ENCODE measurements around the gene ECE2. TPM values are rescaled to one million over a fixed set of nuclear protein-coding genes. Genes with fewer than 3 reads are reported as not detected.
A peak's percentile ranks its signal among the peaks of the same experiment; 100 is the strongest.
"Not testable (repeated sequence)": the region's sequence is repeated elsewhere in the genome, so short reads cannot be mapped to it uniquely, and the experiment has no call there.

The ECE2 gene
- total and polyA plus RNA-seq, 8 donors = 0.45 to 2.9 TPM; not detected in 6

GRCh38 chr3:184337981-184338380 is 62.2 kb downstream of the ECE2 start:
- DNase-seq = no peak
- Histone ChIP-seq H3K4me3 (peak overlapping the region; percentile 27 to 69 (median 30)), H3K4me1 (peaks cover 34 to 81% (median 53%) of the 10 kb centered on the region in 4 donors), H3K36me3 (peaks cover 35 to 44% (median 40%) of the 10 kb centered on the region in 4 donors), H3K27me3 (no peaks in the 10 kb centered on the region), H3K9me3 (no peaks in the 10 kb centered on the region), H3K27ac (peak overlapping the region; percentile 55 to 99 (median 98))
- intact Hi-C loops (cut with DNase I; ENCODE audit: low total_unique reads) = no loop called here
- WGBS, 5 donors = 55 to 88% (median 78%) methylated on average over 7 of the region's 7 CpGs
- TF ChIP-seq CTCF (IDR thresholded peaks at IDR 0.05) (no peak), POLR2AphosphoS5 (IDR thresholded peaks at IDR 0.05) (no peak), EP300 (IDR thresholded peaks at IDR 0.05) (no peak), POLR2A (IDR thresholded peaks at IDR 0.05) (no peak)

GRCh38 chr3:184338511-184338945 is 62.7 kb downstream of the ECE2 start:
- peak overlapping the region; percentile 27 to 69 (median 30) for H3K4me3 ChIP-seq
- H3K27ac ChIP-seq = peak overlapping the region; percentile 6 to 99 (median 98)
- no peaks in the 10 kb centered on the region for H3K9me3 ChIP-seq
- H3K27me3 ChIP-seq = no peaks in the 10 kb centered on the region
- peaks cover 38 to 44% (median 40%) of the 10 kb centered on the region in 4 donors for H3K36me3 ChIP-seq
- DNase-seq = peak; percentile 57 to 96
- 10 to 31% (median 27%) methylated on average over 8 to 37 of the region's 37 CpGs for WGBS, 5 donors
- TF ChIP-seq EP300 (IDR thresholded peaks at IDR 0.05) (no peak), POLR2AphosphoS5 (IDR thresholded peaks at IDR 0.05) (peak in 2 of 3 donors; percentile 23 to 54)
- intact Hi-C loops (cut with DNase I; ENCODE audit: low total_unique reads) = no loop called here
- H3K4me1 ChIP-seq = peaks cover 34 to 81% (median 53%) of the 10 kb centered on the region in 4 donors

GRCh38 chr3:184339001-184339400 is 63.2 kb downstream of the ECE2 start:
- H3K4me1 ChIP-seq = peaks cover 34 to 76% (median 53%) of the 10 kb centered on the region in 4 donors
- no peaks in the 10 kb centered on the region for H3K27me3 ChIP-seq
- peaks cover 37 to 44% (median 40%) of the 10 kb centered on the region in 4 donors for H3K36me3 ChIP-seq
- TF ChIP-seq EP300 (IDR thresholded peaks at IDR 0.05) (no peak), CTCF (IDR thresholded peaks at IDR 0.05) (no peak), POLR2AphosphoS5 (IDR thresholded peaks at IDR 0.05) (no peak), POLR2A (IDR thresholded peaks at IDR 0.05) (no peak)
- H3K27ac ChIP-seq = peak overlapping the region; percentile 6 to 99 (median 98)
- H3K9me3 ChIP-seq = no peaks in the 10 kb centered on the region
- intact Hi-C loops (cut with DNase I; ENCODE audit: low total_unique reads) = no loop called here
- H3K4me3 ChIP-seq = peak overlapping the region; percentile 27 to 69 (median 30)
- 49 to 65% (median 56%) methylated on average over 8 of the region's 8 CpGs for WGBS, 5 donors
- DNase-seq = no peak

GRCh38 chr3:184339451-184340135 is 63.8 kb downstream of the ECE2 start:
- peak overlapping the region in 3 of 5 donors; percentile 96 to 99 (median 99) for H3K27ac ChIP-seq
- not testable (repeated sequence) for H3K9me3 ChIP-seq

GRCh38 chr3:184341925-184342324 is 66.1 kb downstream of the ECE2 start:
- TF ChIP-seq POLR2AphosphoS5 (IDR thresholded peaks at IDR 0.05) = peak in 1 of 3 donors; percentile 83
- no peak for TF ChIP-seq POLR2A (IDR thresholded peaks at IDR 0.05)
- no peak for TF ChIP-seq CTCF (IDR thresholded peaks at IDR 0.05)
- TF ChIP-seq EP300 (IDR thresholded peaks at IDR 0.05) = no peak
- Histone ChIP-seq H3K4me1 (peaks cover 25 to 64% (median 40%) of the 10 kb centered on the region in 4 donors), H3K27ac (peak overlapping the region in 4 of 5 donors; percentile 13 to 48 (median 24)), H3K36me3 (peaks cover 31 to 51% (median 43%) of the 10 kb centered on the region in 4 donors), H3K9me3 (no peaks in the 10 kb centered on the region), H3K27me3 (no peaks in the 10 kb centered on the region), H3K4me3 (no peak overlapping the region)
- intact Hi-C loops (cut with DNase I; ENCODE audit: low total_unique reads) = no loop called here
- DNase-seq = peak in 1 of 2 donors; percentile 91
- 52 to 83% (median 60%) methylated on average over 7 of the region's 7 CpGs for WGBS, 5 donors

More at GRCh38 chr3:184339451-184340135, 63.8 kb downstream of the ECE2 start:
- intact Hi-C loops (cut with DNase I; ENCODE audit: low total_unique reads); DNase-seq; H3K4me3 ChIP-seq; H3K27me3 ChIP-seq: not testable (repeated sequence)
- peaks cover 34 to 70% (median 53%) of the 10 kb centered on the region in 4 donors for H3K4me1 ChIP-seq
- peaks cover 34 to 44% (median 40%) of the 10 kb centered on the region in 4 donors for H3K36me3 ChIP-seq
- WGBS, 5 donors = 84 to 89% (median 85%) methylated on average over 19 of the region's 19 CpGs

Small RNA genes within 50 kb of the gene (small RNA-seq; reads per million reads assigned to genes)
- gene MIR1224 (2.5 to 12.8 (median 4.8) reads per million in 4 donors), gene SNORD66 (1,640 to 2,799 (median 2,271) reads per million in 4 donors)

Other genes starting within 250 kb of the ECE2 start
- gene HTR3D, start 244.3 kb upstream of the ECE2 start, total RNA-seq = not detected
- gene HTR3D, start 244.3 kb upstream of the ECE2 start, polyA plus RNA-seq = not detected
- gene HTR3C, start 223.0 kb upstream of the ECE2 start, total RNA-seq = not detected
- gene HTR3C, start 223.0 kb upstream of the ECE2 start, polyA plus RNA-seq = not detected
- not detected for gene HTR3E, start 179.0 kb upstream of the ECE2 start, total RNA-seq
- not detected for gene HTR3E, start 179.0 kb upstream of the ECE2 start, polyA plus RNA-seq
- 100 to 1,000 TPM in 1 of 5 donors, 10 to 100 TPM in 3, 1 to 10 TPM in 1; 1.4 to 113 (median 36.5) TPM for gene EIF2B5, start 140.7 kb upstream of the ECE2 start, total RNA-seq
- 10 to 100 TPM; 33.0 to 42.0 (median 33.7) TPM for gene EIF2B5, start 140.7 kb upstream of the ECE2 start, polyA plus RNA-seq
- 100 to 1,000 TPM in 1 of 5 donors, 10 to 100 TPM in 4; 27.9 to 107 (median 55.4) TPM for gene DVL3, start 120.6 kb upstream of the ECE2 start, total RNA-seq
- gene DVL3, start 120.6 kb upstream of the ECE2 start, polyA plus RNA-seq = 10 to 100 TPM; 21.2 to 26.4 (median 25.8) TPM
- gene AP2M1, start 101.2 kb upstream of the ECE2 start, total RNA-seq = 100 to 1,000 TPM in 4 of 5 donors, 10 to 100 TPM in 1; 96.2 to 204 (median 134) TPM
- gene AP2M1, start 101.2 kb upstream of the ECE2 start, polyA plus RNA-seq = 100 to 1,000 TPM; 143 to 220 (median 208) TPM
- 100 to 1,000 TPM in 1 of 5 donors, 10 to 100 TPM in 4; 21.6 to 194 (median 55.9) TPM for gene ABCF3, start 89.8 kb upstream of the ECE2 start, total RNA-seq
- 10 to 100 TPM; 43.4 to 45.0 (median 44.5) TPM for gene ABCF3, start 89.8 kb upstream of the ECE2 start, polyA plus RNA-seq
- 10 to 100 TPM in 2 of 5 donors, 1 to 10 TPM in 2, under 1 TPM in 1; under 0.01 to 100.0 (median 2.4) TPM for gene VWA5B2, start 46.4 kb upstream of the ECE2 start, total RNA-seq
- 1 to 10 TPM; 1.6 to 3.5 (median 2.4) TPM for gene VWA5B2, start 46.4 kb upstream of the ECE2 start, polyA plus RNA-seq
- gene ALG3, start 27.1 kb upstream of the ECE2 start, total RNA-seq = 100 to 1,000 TPM in 1 of 5 donors, 10 to 100 TPM in 4; 17.1 to 253 (median 24.1) TPM
- gene ALG3, start 27.1 kb upstream of the ECE2 start, polyA plus RNA-seq = 10 to 100 TPM; 20.9 to 22.5 (median 20.9) TPM
- gene EEF1AKMT4, start 26.4 kb upstream of the ECE2 start, total RNA-seq = 10 to 100 TPM in 1 of 5 donors, 1 to 10 TPM in 2, under 1 TPM in 1, not detected in 1; 0.73 to 18.5 (median 4.2) TPM
- gene EEF1AKMT4, start 26.4 kb upstream of the ECE2 start, polyA plus RNA-seq = 1 to 10 TPM; 4.4 to 6.5 (median 6.4) TPM
- gene CAMK2N2, start 14.5 kb upstream of the ECE2 start, total RNA-seq = not detected
- 1 to 10 TPM in 1 of 3 donors, under 1 TPM in 2; 0.58 to 1.2 (median 0.68) TPM for gene CAMK2N2, start 14.5 kb upstream of the ECE2 start, polyA plus RNA-seq
- 100 to 1,000 TPM; 124 to 239 (median 172) TPM for gene PSMD2, start 23.2 kb downstream of the ECE2 start, total RNA-seq
- gene PSMD2, start 23.2 kb downstream of the ECE2 start, polyA plus RNA-seq = 100 to 1,000 TPM in 1 of 3 donors, 10 to 100 TPM in 2; 73.0 to 119 (median 81.7) TPM
- gene EIF4G1, start 38.6 kb downstream of the ECE2 start, total RNA-seq = 100 to 1,000 TPM; 167 to 572 (median 203) TPM
- 100 to 1,000 TPM in 2 of 3 donors, 10 to 100 TPM in 1; 86.5 to 171 (median 134) TPM for gene EIF4G1, start 38.6 kb downstream of the ECE2 start, polyA plus RNA-seq
- gene FAM131A, start 61.6 kb downstream of the ECE2 start, total RNA-seq = 10 to 100 TPM in 3 of 5 donors, 1 to 10 TPM in 2; 1.8 to 73.2 (median 28.8) TPM
- 10 to 100 TPM; 10.0 to 13.0 (median 12.5) TPM for gene FAM131A, start 61.6 kb downstream of the ECE2 start, polyA plus RNA-seq
- 10 to 100 TPM in 2 of 5 donors, 1 to 10 TPM in 3; 4.2 to 34.5 (median 5.8) TPM for gene CLCN2, start 85.6 kb downstream of the ECE2 start, total RNA-seq
- gene CLCN2, start 85.6 kb downstream of the ECE2 start, polyA plus RNA-seq = 1 to 10 TPM; 2.1 to 5.1 (median 2.5) TPM
- gene POLR2H, start 85.7 kb downstream of the ECE2 start, total RNA-seq = 100 to 1,000 TPM in 2 of 5 donors, 10 to 100 TPM in 3; 14.0 to 273 (median 85.0) TPM
- gene POLR2H, start 85.7 kb downstream of the ECE2 start, polyA plus RNA-seq = 100 to 1,000 TPM; 103 to 142 (median 116) TPM
- not detected for gene THPO, start 102.2 kb downstream of the ECE2 start, total RNA-seq
- gene THPO, start 102.2 kb downstream of the ECE2 start, polyA plus RNA-seq = 1 to 10 TPM in 1 of 3 donors, under 1 TPM in 2; 0.38 to 1.8 (median 0.93) TPM
- 10 to 100 TPM in 1 of 5 donors, 1 to 10 TPM in 4; 6.1 to 27.2 (median 9.2) TPM for gene CHRD, start 104.0 kb downstream of the ECE2 start, total RNA-seq
- gene CHRD, start 104.0 kb downstream of the ECE2 start, polyA plus RNA-seq = 1 to 10 TPM; 5.2 to 7.1 (median 5.7) TPM

Measured in stomach (tissue), 9 donors.